HepG2 (cell line): ENCODE measurements around the gene CNR2. TPM values are rescaled to one million over a fixed set of nuclear protein-coding genes. Genes with fewer than 3 reads are reported as not detected.
A peak's percentile ranks its signal among the peaks of the same experiment; 100 is the strongest.

Experiments used
- BRCA1 ChIP-seq: sonication (generic); formaldehyde crosslinking; IDR thresholded peaks from 2 replicates; pipeline ENCODE4 v1.4.0; 2020; ENCODE audit warnings: missing genetic modification reagents
- EP300 ChIP-seq, 3 experiments: sonication (generic) in 1 of 3; formaldehyde crosslinking in 1 of 3; IDR thresholded peaks; 2 replicates each; pipeline versions ENCODE4 v1.5.1 to v1.6.1; 2011 to 2020; ENCODE audit warnings: low read depth in 2 of 3, low read length in 2 of 3, borderline replicate concordance in 1 of 3, improper control_type of control experiment in 1 of 3, mild to moderate bottlenecking in 1 of 3, missing genetic modification reagents in 1 of 3, moderate library complexity in 1 of 3
- GZF1 ChIP-seq: sonication (generic); formaldehyde crosslinking; IDR thresholded peaks from 2 replicates; pipeline ENCODE4 v1.5.1; 2020; ENCODE audit warnings: mild to moderate bottlenecking, missing genetic modification reagents
- KMT2A ChIP-seq: sonication (generic); formaldehyde crosslinking; IDR thresholded peaks from 2 replicates; pipeline ENCODE4 v1.4.0; 2020; ENCODE audit warnings: missing genetic modification reagents
- MBNL3 ChIP-seq: fragments of 250-450 bp; sonication (Bioruptor Pico); conservative IDR thresholded peaks from 2 replicates; pipeline ENCODE4 v1.8.0; 2022; ENCODE audit warnings: mild to moderate bottlenecking, inconsistent platforms
- MEF2D ChIP-seq: sonication (generic); formaldehyde crosslinking; IDR thresholded peaks from 2 replicates; pipeline ENCODE4 v1.5.1; 2020; ENCODE audit warnings: mild to moderate bottlenecking, missing genetic modification reagents
- MTA1 ChIP-seq: sonication (generic); formaldehyde crosslinking; IDR thresholded peaks from 2 replicates; pipeline ENCODE4 v1.4.0; 2020; ENCODE audit warnings: missing genetic modification reagents, mild to moderate bottlenecking, borderline replicate concordance
- NFIB ChIP-seq: sonication (generic); formaldehyde crosslinking; IDR thresholded peaks from 2 replicates; pipeline ENCODE4 v1.9.0; 2021; ENCODE audit warnings: missing genetic modification reagents, mild to moderate bottlenecking, borderline replicate concordance
- POLR2G ChIP-seq: fragments of 200-400 bp; formaldehyde crosslinking; IDR thresholded peaks from 2 replicates; pipeline ENCODE4 v1.6.1; 2018; ENCODE audit warnings: mild to moderate bottlenecking, low read depth, low read length, moderate library complexity
- RFX1 ChIP-seq: fragments of 450-650 bp; IDR thresholded peaks from 2 replicates; pipeline ENCODE4 v1.6.1; 2017
- RXRA ChIP-seq: sonication (generic); formaldehyde crosslinking; IDR thresholded peaks from 2 replicates; pipeline ENCODE4 v1.5.1; 2020; ENCODE audit warnings: missing genetic modification reagents
- SRY ChIP-seq: sonication (generic); formaldehyde crosslinking; IDR thresholded peaks from 2 replicates; pipeline ENCODE4 v1.8.0; 2022; ENCODE audit warnings: mild to moderate bottlenecking, missing genetic modification reagents
- ZFAT ChIP-seq: sonication (generic); formaldehyde crosslinking; conservative IDR thresholded peaks from 2 replicates; pipeline ENCODE4 v1.8.1; 2023; ENCODE audit warnings: missing genetic modification reagents, inconsistent platforms
- ZKSCAN5 ChIP-seq: sonication (generic); formaldehyde crosslinking; IDR thresholded peaks from 2 replicates; pipeline ENCODE4 v1.5.1; 2020; ENCODE audit warnings: mild to moderate bottlenecking, missing genetic modification reagents
- ZNF256 ChIP-seq: sonication (generic); formaldehyde crosslinking; conservative IDR thresholded peaks from 2 replicates; pipeline ENCODE4 v1.4.0; 2020; ENCODE audit warnings: missing genetic modification reagents
- ZNF274 ChIP-seq: sonication (generic); formaldehyde crosslinking; IDR thresholded peaks from 2 replicates; pipeline ENCODE4 v1.5.1; 2020; ENCODE audit warnings: mild to moderate bottlenecking, missing genetic modification reagents
- ZNF326 ChIP-seq: sonication (generic); formaldehyde crosslinking; IDR thresholded peaks from 2 replicates; pipeline ENCODE4 v1.4.0; 2020; ENCODE audit warnings: missing genetic modification reagents, borderline replicate concordance
- ZNF451 ChIP-seq: sonication (generic); formaldehyde crosslinking; IDR thresholded peaks from 2 replicates; pipeline ENCODE4 v1.5.0; 2020; ENCODE audit warnings: mild to moderate bottlenecking, missing genetic modification reagents
- ZNF557 ChIP-seq: sonication (generic); formaldehyde crosslinking; IDR thresholded peaks from 2 replicates; pipeline ENCODE4 v1.4.0; 2020; ENCODE audit warnings: missing genetic modification reagents
- ZNF670 ChIP-seq: sonication (generic); formaldehyde crosslinking; IDR thresholded peaks from 2 replicates; pipeline ENCODE4 v1.8.0; 2022; ENCODE audit warnings: mild to moderate bottlenecking, missing genetic modification reagents, borderline replicate concordance
- polyA plus RNA-seq, 8 experiments: library from polyadenylated mRNA; depleted of rRNA in 3 of 8; stranded (reverse) in 7 of 8; unstranded in 1 of 8; fragments of >200 nt; fragmentation: Illumina TruSeq in 4 of 8; extraction: Trizol in 4 of 8; gene quantifications; 2 replicates each; pipeline versions ENCODE4 v1.2.1 to v1.2.3, GENCODE V29; 2011 to 2016; ENCODE audit warnings: low read depth in 4 of 8, missing spikeins in 1 of 8, mixed read lengths in 1 of 8; ENCODE audit not compliant: insufficient read depth in 1 of 8
- total RNA-seq, 5 experiments: library from RNA; depleted of rRNA; stranded (reverse); fragments of >200 nt; fragmentation: Illumina TruSeq; extraction: Trizol; gene quantifications; 2 replicates each; pipeline ENCODE4 v1.2.3, GENCODE V29; 2016; ENCODE audit warnings: low read depth in 1 of 5
- TF ChIP-seq, protein P1 (sequence below): sonication (generic); formaldehyde crosslinking; IDR thresholded peaks from 2 replicates; pipeline ENCODE4 v1.4.0; 2020; ENCODE audit warnings: missing genetic modification reagents, borderline replicate concordance
- TF ChIP-seq, protein P2 (sequence below): sonication (generic); formaldehyde crosslinking; IDR thresholded peaks from 2 replicates; pipeline ENCODE4 v1.4.0; 2020; ENCODE audit warnings: mild to moderate bottlenecking, missing genetic modification reagents
- TF ChIP-seq, protein P3 (sequence below): sonication (generic); formaldehyde crosslinking; IDR thresholded peaks from 2 replicates; pipeline ENCODE4 v1.5.1; 2020; ENCODE audit warnings: mild to moderate bottlenecking, moderate library complexity, missing genetic modification reagents

The CNR2 gene
- total and polyA plus RNA-seq, 2 of the 13 experiments (the other 11 are each of a cell fraction or from before 2014, with no cell fraction given), result not detected

DNA sequence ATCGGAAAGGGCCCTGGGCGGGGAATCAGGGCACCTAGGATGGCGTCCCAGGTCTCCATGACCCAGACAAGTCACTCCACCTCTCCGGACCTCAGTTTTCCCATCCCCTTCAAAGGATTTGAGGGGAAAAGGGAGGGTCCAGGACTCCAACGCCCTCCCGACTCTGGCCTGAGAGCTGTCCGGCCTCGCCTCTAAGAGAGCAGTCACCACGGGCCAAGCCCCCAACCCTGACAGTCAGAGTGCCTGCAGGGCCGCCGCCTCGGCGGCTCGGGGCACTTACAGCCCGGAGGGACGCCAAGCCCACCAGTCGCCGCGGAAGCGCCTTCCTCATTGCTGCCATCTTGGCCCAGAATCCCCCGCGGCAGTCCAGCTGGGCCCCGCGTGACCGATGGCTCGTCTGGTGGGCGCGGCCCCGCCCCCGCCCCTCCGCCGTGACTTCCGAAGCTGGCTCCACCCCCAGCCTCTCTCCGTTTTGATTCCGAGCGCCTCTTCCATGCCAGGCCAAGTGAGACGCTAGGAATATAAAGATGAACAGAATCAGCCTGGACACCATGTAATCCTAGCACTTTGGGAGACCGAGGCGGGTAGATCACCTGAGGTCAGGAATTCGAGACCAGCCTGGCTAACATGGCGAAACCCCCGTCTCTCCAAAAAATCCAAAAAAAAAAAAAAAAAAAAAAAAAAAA lies 87.9 kb downstream of the CNR2 start, which contains the start of gene HMGCL (continued):
- TF ChIP-seq ZFAT (CRISPR knock-in tag), result peak; percentile 34; the same call in 1 of the 2 replicates
- no peak; the same call in 1 of the 2 replicates for TF ChIP-seq GZF1 (CRISPR knock-in tag)
- peak; percentile 71 for TF ChIP-seq ZNF451 (CRISPR knock-in tag)
- peak; percentile 91 for TF ChIP-seq POLR2G
- TF ChIP-seq RXRA (CRISPR knock-in tag), result peak; percentile 68; the same call in 1 of the 2 replicates
- TF ChIP-seq, protein P1, sequence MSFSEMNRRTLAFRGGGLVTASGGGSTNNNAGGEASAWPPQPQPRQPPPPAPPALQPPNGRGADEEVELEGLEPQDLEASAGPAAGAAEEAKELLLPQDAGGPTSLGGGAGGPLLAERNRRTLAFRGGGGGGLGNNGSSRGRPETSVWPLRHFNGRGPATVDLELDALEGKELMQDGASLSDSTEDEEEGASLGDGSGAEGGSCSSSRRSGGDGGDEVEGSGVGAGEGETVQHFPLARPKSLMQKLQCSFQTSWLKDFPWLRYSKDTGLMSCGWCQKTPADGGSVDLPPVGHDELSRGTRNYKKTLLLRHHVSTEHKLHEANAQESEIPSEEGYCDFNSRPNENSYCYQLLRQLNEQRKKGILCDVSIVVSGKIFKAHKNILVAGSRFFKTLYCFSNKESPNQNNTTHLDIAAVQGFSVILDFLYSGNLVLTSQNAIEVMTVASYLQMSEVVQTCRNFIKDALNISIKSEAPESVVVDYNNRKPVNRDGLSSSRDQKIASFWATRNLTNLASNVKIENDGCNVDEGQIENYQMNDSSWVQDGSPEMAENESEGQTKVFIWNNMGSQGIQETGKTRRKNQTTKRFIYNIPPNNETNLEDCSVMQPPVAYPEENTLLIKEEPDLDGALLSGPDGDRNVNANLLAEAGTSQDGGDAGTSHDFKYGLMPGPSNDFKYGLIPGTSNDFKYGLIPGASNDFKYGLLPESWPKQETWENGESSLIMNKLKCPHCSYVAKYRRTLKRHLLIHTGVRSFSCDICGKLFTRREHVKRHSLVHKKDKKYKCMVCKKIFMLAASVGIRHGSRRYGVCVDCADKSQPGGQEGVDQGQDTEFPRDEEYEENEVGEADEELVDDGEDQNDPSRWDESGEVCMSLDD, result 0 out of 2 replicates have a peak, but pooled peaks have one; percentile 38
- TF ChIP-seq BRCA1 (CRISPR knock-in tag), result peak; percentile 74; the same call in 1 of the 2 replicates
- no peak for TF ChIP-seq ZNF326
- TF ChIP-seq, protein P2, sequence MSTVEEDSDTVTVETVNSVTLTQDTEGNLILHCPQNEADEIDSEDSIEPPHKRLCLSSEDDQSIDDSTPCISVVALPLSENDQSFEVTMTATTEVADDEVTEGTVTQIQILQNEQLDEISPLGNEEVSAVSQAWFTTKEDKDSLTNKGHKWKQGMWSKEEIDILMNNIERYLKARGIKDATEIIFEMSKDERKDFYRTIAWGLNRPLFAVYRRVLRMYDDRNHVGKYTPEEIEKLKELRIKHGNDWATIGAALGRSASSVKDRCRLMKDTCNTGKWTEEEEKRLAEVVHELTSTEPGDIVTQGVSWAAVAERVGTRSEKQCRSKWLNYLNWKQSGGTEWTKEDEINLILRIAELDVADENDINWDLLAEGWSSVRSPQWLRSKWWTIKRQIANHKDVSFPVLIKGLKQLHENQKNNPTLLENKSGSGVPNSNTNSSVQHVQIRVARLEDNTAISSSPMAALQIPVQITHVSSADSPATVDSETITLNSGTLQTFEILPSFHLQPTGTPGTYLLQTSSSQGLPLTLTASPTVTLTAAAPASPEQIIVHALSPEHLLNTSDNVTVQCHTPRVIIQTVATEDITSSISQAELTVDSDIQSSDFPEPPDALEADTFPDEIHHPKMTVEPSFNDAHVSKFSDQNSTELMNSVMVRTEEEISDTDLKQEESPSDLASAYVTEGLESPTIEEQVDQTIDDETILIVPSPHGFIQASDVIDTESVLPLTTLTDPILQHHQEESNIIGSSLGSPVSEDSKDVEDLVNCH (CRISPR knock-in tag), result no peak
- peak; percentile 79; the same call in 1 of the 2 replicates for TF ChIP-seq SRY (CRISPR knock-in tag)
- no peak for TF ChIP-seq NFIB (CRISPR knock-in tag)
- TF ChIP-seq, protein P3, sequence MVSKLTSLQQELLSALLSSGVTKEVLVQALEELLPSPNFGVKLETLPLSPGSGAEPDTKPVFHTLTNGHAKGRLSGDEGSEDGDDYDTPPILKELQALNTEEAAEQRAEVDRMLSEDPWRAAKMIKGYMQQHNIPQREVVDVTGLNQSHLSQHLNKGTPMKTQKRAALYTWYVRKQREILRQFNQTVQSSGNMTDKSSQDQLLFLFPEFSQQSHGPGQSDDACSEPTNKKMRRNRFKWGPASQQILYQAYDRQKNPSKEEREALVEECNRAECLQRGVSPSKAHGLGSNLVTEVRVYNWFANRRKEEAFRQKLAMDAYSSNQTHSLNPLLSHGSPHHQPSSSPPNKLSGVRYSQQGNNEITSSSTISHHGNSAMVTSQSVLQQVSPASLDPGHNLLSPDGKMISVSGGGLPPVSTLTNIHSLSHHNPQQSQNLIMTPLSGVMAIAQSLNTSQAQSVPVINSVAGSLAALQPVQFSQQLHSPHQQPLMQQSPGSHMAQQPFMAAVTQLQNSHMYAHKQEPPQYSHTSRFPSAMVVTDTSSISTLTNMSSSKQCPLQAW (CRISPR knock-in tag), result 0 out of 2 replicates have a peak, but pooled peaks have one; percentile 64
- TF ChIP-seq EP300 (IDR thresholded peaks at IDR 0.05; ENCODE audit: low read depth in 2 of 2, low read length in 2 of 2), result 0 out of 4 replicates have a peak, but pooled peaks of 1 of the 2 experiments have one; percentile 35
- no peak for TF ChIP-seq EP300 (CRISPR knock-in tag; IDR thresholded peaks at IDR 0.05; ENCODE audit: borderline replicate concordance)
- TF ChIP-seq KMT2A (CRISPR knock-in tag), result no peak
- peak; percentile 86; the same call in 1 of the 2 replicates for TF ChIP-seq MTA1 (CRISPR knock-in tag)
- TF ChIP-seq RFX1, result no peak
- 0 out of 2 replicates have a peak, but pooled peaks have one; percentile 77 for TF ChIP-seq ZNF256 (CRISPR knock-in tag)
- TF ChIP-seq MBNL3 (CRISPR knock-in tag), result no peak
- TF ChIP-seq ZNF557 (CRISPR knock-in tag), result no peak; the same call in 1 of the 2 replicates
- no peak for TF ChIP-seq ZNF670
- peak; percentile 35; the same call in 1 of the 2 replicates for TF ChIP-seq ZNF274 (CRISPR knock-in tag)
- no peak for TF ChIP-seq ZKSCAN5 (CRISPR knock-in tag)
- peak; percentile 63; the same call in 1 of the 2 replicates for TF ChIP-seq MEF2D
